Measurements from ENCODE around the gene NMNAT1.
"Not testable (repeated sequence)": the region's sequence is repeated elsewhere in the genome, so short reads cannot be mapped to it uniquely, and the experiment has no call there.

Gene NMNAT1

GRCh38 chr1:10025354-10025753 lies 82.1 kb downstream of the NMNAT1 start:
- H3K27ac ChIP-seq, result no peak overlapping the region
- no peak for TF ChIP-seq CTCF (conservative IDR thresholded peaks at IDR 0.05)

- no peak overlapping the region for H3K27ac ChIP-seq
- no peak for TF ChIP-seq CTCF (conservative IDR thresholded peaks at IDR 0.05)
These were observed 83.8 kb downstream of the NMNAT1 start for GRCh38 chr1:10027027-10027426.

GRCh38 chr1:10028956-10029500 lies 85.8 kb downstream of the NMNAT1 start:
- not testable (repeated sequence) for H3K27ac ChIP-seq

GRCh38 chr1:10031461-10031860 lies 88.2 kb downstream of the NMNAT1 start:
- no peak for TF ChIP-seq CTCF (conservative IDR thresholded peaks at IDR 0.05)
- peak overlapping the region; percentile 94; the same call in 1 of the 2 replicates for H3K27ac ChIP-seq

- H3K27ac ChIP-seq, result peak within 1 kb of the TSS; percentile 94
- TF ChIP-seq CTCF (conservative IDR thresholded peaks at IDR 0.05), result peak; percentile 96
These were observed 89.5 kb downstream of the NMNAT1 start, which contains the start of gene UBE4B for GRCh38 chr1:10032590-10033358. Gene UBE4B, plus strand, starts transcription at chr1:10032958. Its CDS starts 713 bp downstream, at chr1:10033671.

- peak overlapping the region; percentile 94 for H3K27ac ChIP-seq
- TF ChIP-seq CTCF (conservative IDR thresholded peaks at IDR 0.05), result no peak
These were observed 90.1 kb downstream of the NMNAT1 start for GRCh38 chr1:10033359-10033845.
